Brain pericyte (primary cell): ENCODE data around the gene MORC3.
"Not testable (repeated sequence)": the region's sequence is repeated elsewhere in the genome, so short reads cannot be mapped to it uniquely, and the experiment has no call there.

Source experiments
- DNase-seq: peaks from one replicate; pipeline ENCODE4 v3.0.0-alpha.2; 2012; ENCODE audit warnings: low read depth, low spot score

MORC3 gene

DNA sequence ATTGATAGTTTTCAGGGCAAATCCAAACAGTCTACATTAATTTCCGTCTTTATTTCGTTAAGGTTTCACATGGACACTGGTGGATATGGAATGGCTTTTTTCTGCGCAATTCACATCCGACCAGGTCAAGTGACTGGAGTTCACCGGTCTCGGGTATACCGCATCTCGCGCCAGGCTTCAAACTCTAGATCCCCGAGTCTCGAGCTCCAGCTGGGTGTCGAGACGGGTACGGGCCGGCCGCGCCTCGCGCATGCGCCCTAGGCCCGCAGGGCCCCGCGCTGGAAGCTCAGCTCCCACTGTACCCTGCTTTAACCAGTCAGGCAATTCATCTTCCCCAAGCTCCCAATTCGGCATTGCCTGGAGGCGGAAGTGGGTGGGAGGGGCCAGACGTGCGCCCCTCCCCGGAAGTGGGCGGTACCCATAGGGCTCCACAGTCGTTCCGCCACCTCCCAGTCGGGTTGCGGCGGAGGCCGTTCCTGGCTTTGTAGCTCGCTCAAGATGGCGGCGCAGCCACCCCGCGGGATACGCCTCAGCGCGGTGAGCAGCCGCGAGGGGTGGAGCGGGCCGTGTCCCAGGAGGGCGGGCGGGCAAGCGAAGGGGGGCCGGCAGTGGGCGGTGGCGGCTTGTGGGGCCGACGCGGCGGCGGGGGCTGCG is at the start of gene MORC3:
Gene MORC3 (plus strand): TSS at position 431 of the 654 bp plus-strand sequence. CDS start 68 bp downstream, at position 499.
- peak; percentile 100 for DNase-seq

DNA sequence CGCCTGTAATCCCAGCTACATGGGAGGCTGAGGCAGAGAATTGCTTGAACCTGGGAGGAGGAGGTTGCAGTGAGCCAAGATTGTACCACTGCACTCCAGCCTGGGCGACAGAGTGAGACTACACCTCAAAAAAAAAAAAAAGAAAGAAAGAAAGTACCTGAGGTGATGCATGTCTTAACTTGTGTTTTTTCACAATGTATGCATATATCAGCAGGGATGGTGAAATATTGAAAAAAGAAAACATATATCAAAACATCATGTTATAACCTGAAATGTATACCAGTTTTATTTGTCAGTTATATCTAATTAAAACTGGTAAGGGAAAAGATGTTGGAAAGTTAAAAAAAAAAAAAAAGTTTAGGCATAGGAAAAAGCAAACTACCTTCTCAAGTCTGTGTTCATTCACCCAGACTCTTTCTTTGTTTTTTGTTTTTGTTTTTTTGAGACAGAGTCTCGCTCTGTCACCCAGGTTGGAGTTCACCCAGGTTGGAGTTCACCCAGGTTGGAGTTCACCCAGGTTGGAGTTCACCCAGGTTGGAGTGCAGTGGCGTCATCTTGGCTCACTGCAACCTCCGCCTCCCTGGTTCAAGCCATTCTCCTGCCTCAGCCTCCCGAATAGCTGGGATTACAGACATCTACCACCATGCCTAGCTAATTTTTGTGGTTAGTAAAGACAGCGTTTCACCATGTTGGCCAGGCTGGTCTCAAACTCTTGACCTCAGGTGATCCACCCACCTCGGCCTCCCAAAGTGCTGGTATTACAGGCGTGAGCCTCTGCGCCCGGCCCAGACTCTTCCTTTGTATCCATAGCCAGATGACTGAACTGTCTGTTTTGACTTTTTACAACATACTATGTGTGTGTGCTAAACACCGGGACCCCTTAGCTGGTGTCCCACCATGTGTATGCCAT is 49.0 kb upstream of the MORC3 start:
- not testable (repeated sequence) for DNase-seq

GRCh38 chr21:36274128-36274527 is 45.9 kb upstream of the MORC3 start:
- DNase-seq, result no peak

DNA sequence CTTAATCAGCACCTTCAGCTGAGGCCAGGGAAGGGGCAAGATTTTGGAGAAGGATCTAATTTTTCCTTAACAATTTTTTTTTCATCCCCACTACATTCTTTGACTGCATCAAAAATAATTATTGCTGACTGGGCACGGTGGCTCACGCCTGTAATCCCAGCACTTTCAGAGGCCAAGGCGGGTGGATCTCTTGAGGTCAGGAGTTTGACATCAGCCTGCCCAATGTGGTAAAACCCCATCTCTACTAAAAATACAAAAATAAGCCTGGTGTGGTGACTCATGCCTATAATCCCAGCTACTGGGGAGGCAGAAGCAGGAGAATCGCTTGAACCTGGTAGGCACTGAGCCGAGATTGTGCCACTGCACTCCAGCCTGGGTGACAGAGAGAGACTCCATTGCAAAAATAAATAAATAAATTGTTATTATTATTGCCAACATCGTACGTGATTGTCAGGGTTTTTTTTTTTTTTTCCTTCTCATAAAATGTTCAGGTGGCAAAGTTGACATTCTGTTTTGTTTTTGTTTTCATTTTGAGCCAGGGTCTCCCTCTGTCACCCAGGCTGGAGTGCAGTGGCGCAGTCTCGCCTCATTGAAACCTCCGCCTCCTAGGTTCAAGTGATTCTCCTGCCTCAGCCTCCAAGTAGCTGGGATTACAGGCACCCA is 37.3 kb upstream of the MORC3 start:
- peak; percentile 7 for DNase-seq

DNA sequence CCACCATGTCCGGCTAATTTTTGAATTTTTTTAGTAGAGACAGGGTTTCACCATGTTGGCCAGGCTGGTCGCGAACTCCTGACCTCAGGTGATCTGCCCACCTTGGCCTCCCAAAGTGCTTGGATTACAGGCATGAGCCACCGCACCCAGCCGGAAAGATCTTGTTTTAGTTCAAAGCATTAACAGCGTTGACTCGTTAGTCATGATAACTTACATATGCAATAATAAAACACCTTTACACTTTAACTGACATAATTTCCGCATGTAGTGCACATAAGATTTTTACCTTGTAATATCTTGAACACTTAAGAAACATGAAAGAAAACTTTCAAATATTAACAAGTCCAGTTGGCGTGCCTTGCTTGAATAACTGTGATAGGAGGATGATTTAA is 36.8 kb upstream of the MORC3 start:
- not testable (repeated sequence) for DNase-seq

DNA sequence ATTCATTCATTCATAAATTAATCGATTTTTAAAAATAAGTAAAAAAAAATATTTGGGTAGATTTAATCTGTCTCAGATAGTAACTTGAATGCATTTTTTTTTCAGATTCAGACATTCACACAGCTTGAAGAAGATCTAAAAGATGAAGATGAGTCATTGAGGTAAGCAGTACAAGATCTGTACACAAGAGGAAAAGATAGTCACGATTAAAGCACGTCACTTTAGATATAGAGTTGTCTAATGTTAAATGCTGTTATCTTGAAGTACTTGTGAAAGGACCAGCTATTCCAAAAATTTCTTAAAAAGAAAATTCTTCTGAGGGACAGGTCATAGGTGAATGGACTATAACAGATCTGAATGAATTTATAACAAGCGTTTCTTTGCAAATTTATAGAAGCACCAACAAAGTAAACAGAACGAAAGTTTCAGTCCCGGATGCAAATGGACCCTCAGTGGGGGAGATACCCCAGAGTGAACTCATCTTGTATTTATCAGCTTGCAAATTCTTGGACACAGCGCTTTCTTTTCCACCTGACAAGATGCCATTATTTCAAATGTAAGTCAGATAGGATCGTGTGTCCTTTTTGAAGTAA is 31.2 kb upstream of the MORC3 start:
- DNase-seq, result no peak

DNA sequence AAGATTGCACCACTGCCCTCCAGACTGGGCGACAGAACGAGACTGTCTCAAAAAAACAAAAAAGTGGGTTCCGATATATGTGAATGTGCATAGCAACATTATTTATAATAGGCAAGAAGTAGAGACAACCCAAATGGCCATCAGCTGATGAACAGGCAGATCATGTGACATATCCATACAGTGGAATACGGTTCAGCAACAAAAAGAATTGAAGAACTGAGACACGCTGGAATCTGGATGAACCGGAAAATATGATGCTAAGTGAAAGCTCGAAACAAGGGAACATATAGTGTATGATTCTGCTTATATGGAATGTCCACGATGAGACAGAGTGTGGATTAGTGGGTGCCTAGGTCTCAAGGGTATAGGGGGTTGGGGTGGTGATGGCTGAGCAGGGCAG is 28.5 kb upstream of the MORC3 start:
- DNase-seq, result no peak

DNA sequence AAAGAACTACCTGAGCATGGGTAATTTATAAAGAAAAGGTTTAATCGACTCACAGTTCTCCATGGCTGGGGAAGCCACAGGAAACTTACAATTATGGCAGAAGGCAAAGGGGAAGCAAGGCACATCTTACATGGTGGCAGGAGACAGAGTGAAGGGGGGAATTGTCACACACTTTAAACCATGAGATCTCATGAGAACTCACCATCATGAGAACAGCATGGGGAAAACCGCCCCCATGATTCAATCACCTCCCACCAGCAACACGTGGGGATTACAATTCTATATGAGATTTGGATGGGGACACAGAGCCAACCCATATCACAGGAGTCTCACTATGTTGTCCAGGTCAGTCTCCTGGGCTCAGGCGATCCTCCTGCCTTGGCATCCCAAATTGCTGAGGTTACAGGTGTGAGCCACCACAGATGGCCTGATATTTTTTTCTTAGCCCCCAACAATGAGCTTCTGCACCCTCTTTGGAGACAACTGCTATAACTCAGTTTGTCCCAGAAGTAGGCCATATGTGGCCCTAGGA is 22.5 kb upstream of the MORC3 start:
- DNase-seq, result no peak

DNA sequence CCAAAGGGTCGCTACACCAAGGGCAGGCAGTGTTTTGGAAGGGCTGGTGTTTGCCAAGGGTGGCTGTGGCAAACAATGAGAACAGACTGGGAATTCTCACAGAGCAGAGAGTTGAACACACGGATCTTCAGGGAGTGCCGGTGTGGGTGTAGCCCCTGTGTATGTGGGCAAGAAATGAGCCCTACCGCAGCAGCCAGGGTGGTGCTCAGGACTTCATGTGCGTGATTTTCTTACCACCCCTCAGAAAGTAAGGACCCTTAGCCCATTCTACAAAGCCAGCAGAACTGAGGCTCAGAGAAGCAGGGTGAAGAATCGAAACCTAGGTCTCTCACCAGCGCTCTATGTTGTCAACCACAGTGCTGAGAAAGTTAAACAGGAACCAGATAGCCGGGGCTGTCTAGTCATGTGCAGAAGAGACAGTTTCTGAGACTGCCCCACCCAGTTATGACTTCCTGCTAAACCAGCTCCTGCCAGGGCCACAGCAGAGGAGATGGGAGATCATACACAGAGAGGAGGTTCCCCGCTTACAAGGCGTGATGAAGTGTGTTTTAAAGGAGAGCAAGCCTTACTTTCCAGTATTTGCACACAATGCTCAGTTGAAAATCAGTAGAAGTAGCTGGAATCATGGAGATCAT is 21.9 kb upstream of the MORC3 start:
- DNase-seq, result no peak

- DNase-seq, result no peak
These were observed 13.0 kb upstream of the MORC3 start for GRCh38 chr21:36306872-36307534.

DNA sequence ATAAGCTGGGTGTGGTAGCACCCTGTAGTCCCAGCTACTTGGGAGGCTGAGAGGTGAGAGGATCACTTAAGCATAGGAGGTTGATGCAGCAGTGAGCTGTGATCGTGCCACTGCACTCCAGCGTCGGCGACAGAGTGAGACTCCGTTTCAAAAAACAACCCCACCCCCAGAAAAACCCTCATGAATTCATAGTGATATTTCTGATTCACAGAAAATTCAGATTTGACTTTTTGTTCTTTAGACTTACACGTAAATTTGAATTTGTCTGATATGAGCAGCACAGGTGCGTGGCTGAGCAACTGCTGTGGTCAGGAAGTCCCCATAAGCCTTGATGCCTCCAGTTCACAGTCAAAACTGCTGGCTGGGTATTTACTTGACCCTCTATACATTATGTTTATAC is 10.0 kb upstream of the MORC3 start:
- DNase-seq, result no peak

- not testable (repeated sequence) for DNase-seq
These were observed 6.6 kb upstream of the MORC3 start for GRCh38 chr21:36313446-36313845.

DNA sequence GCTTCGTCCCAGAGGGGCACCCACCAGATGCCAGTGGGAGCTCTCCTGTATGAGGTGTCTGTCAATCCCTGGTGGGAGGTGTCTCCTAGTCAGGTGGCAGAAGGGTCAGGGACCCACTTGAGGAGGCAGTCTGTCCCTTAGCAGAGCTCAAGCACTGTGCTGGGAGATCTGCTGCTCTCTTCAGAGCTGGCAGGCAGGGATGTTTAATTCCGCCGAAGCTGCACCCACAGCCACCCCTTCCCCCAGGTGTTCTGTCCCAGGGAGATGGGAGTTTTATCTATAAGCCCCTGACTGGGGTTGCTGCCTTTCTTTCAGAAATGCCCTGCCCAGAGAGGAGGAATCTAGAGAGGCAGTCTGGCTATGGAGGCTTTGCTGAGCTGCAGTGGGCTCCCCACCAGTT is 4.0 kb upstream of the MORC3 start:
- not testable (repeated sequence) for DNase-seq

- DNase-seq, result no peak
These were observed 3.0 kb upstream of the MORC3 start for GRCh38 chr21:36316872-36317484.

DNA sequence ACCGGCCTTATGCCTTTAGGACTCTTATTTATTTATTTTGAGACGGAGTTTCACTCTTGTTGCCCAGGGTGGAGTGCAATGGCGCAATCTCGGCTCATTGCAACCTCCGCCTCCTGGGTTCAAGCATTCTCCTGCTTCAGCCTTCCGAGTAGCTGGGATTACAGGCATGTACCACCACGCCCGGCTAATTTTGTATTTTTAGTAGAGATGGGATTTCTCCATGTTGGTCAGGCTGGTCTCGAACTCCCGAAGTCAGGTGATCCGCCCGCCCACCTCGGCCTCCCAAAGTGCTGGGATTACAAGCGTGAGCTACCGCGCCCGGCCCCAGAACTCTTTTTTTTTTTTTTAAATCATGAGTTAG is 611 bp upstream of the MORC3 start:
- DNase-seq, result not testable (repeated sequence)

- peak; percentile 61 for DNase-seq
These were observed 676 bp downstream of the MORC3 start for GRCh38 chr21:36320421-36321324.

DNA sequence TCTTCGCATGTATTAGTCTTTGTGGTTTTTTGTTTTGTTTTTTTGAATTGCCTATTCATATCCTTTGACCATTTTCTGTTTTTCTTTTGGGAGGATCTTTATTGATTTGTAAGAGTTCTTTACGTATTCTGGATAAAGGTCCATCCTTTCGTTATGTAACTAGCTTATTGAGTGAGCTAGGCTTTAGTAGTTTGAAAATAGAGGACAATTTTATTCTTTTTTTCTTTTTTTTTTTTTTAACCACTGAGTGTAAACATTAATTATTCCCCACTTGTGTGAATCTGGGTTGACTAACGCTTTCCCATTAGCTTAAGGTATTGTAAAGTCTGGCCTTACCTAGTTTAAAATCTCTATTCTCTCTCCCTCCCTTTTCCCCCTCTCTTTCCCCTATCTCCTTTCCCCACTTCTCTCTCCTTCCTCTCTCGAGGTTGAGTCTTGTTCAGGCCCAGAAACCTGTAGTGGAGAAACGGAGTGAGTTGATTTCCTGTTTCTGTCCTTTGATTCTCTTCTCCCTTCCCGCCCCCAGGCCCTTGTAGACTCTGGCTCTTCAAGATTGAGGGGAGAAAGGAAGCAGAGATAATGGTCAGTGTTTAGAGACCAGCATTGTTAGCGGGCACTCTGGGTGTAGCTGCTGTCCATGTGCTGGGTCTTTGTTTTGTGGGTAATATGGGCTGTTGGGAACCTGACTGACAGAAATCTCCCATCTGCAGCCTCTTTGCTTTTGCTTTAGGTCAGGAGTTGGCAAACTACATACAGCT is 1.5 kb downstream of the MORC3 start:
- DNase-seq, result no peak

GRCh38 chr21:36322083-36322424 is 2.1 kb downstream of the MORC3 start:
- no peak for DNase-seq

GRCh38 chr21:36323032-36323431 is 3.0 kb downstream of the MORC3 start:
- no peak for DNase-seq
